Choroid plexus epithelial cell (primary cell): ENCODE results near the gene SEC22C.

ENCODE experiments used
- DNase-seq: peaks from one replicate; pipeline ENCODE4 v3.0.0-alpha.2; 2010; ENCODE audit warnings: low read depth
- H3K4me3 ChIP-seq: 2 replicates; pipeline ENCODE4 v1.5.1; 2011; ENCODE audit warnings: low read depth, mild to moderate bottlenecking, control low read depth, low read length, moderate library complexity
- CTCF ChIP-seq: conservative IDR thresholded peaks from 2 replicates; pipeline ENCODE4 v1.5.1; 2011; ENCODE audit warnings: low read depth, mild to moderate bottlenecking, control low read depth, inconsistent platforms, low read length, moderate library complexity

SEC22C gene

GRCh38 chr3:42518800-42519567 lies 62.8 kb downstream of the SEC22C start:
- TF ChIP-seq CTCF: peak; percentile 34
- no peak for DNase-seq
- no peak overlapping the region for H3K4me3 ChIP-seq

- no peak overlapping the region for H3K4me3 ChIP-seq
- no peak for DNase-seq
- no peak for TF ChIP-seq CTCF
Measured at GRCh38 chr3:42517117-42517516, 64.7 kb downstream of the SEC22C start.

- no peak overlapping the region for H3K4me3 ChIP-seq
- no peak for TF ChIP-seq CTCF
- DNase-seq: no peak
Measured at GRCh38 chr3:42516443-42516842, 65.3 kb downstream of the SEC22C start.

GRCh38 chr3:42515976-42516375 lies 65.8 kb downstream of the SEC22C start:
- DNase-seq: no peak
- no peak for TF ChIP-seq CTCF
- H3K4me3 ChIP-seq: no peak overlapping the region

- TF ChIP-seq CTCF: no peak
- no peak for DNase-seq
- H3K4me3 ChIP-seq: no peak overlapping the region
Measured at GRCh38 chr3:42515391-42515916, 66.3 kb downstream of the SEC22C start.

GRCh38 chr3:42514876-42515275 lies 66.9 kb downstream of the SEC22C start:
- no peak overlapping the region for H3K4me3 ChIP-seq
- TF ChIP-seq CTCF: no peak
- DNase-seq: no peak

GRCh38 chr3:42513521-42513920 lies 68.2 kb downstream of the SEC22C start:
- DNase-seq: no peak

More at GRCh38 chr3:42513521-42513920, 68.2 kb downstream of the SEC22C start:
- H3K4me3 ChIP-seq: no peak overlapping the region
- TF ChIP-seq CTCF: no peak
